IMR-90 (cell line): ENCODE measurements around the gene SPATA32. TPM values are rescaled to one million over a fixed set of nuclear protein-coding genes. Genes with fewer than 3 reads are reported as not detected.

Experiments used
- ATAC-seq: fragments of 200-7000 bp; cut with Tn5 transposase; 2 replicates; pipeline ENCODE4 v1.9.1; 2020; ENCODE audit warnings: low read depth, mild to moderate bottlenecking, moderate library complexity
- BruUV-seq: library from RNA; stranded (reverse); fragments of 400-500 nt; replicated peaks from 2 replicates; lab custom pipeline; 2021; lab: Mats Ljungman, UMichigan
- CTCF ChIA-PET: fragments of 300-600 bp; formaldehyde crosslinking; extraction: SDS; loops from one replicate; lab custom pipeline; 2021; ENCODE audit warnings: antibody characterized with exemption; lab: Yijun Ruan, JAX
- POLR2A ChIA-PET: fragments of 300-600 bp; sonication (Branson Sonifier 250); formaldehyde crosslinking; loops from one replicate; lab custom pipeline; 2022; ENCODE audit warnings: antibody characterized with exemption; ENCODE audit not compliant: unreplicated experiment; lab: Charles Lee
- DNase-seq: peaks from one replicate; pipeline ENCODE4 v3.0.0; 2013
- H2AFZ ChIP-seq: replicated peaks from 2 replicates; pipeline ENCODE3; 2013; ENCODE audit warnings: low read length, mild to moderate bottlenecking; ENCODE audit not compliant: poor library complexity
- H2AK5ac ChIP-seq: 2 replicates; pipeline ENCODE4 v1.6.1; 2013; ENCODE audit warnings: low read depth, low read length, inconsistent platforms
- H2AK9ac ChIP-seq: replicated peaks from 2 replicates; pipeline ENCODE3; 2013; ENCODE audit warnings: mild to moderate bottlenecking, low read depth, low read length, moderate library complexity; ENCODE audit not compliant: poor library complexity
- H2BK120ac ChIP-seq: 2 replicates; pipeline ENCODE4 v1.6.1; 2013; ENCODE audit warnings: low read depth, low read length, inconsistent platforms
- H2BK15ac ChIP-seq: 3 replicates; pipeline ENCODE4 v1.6.1; 2013; ENCODE audit warnings: low read depth, low read length, inconsistent platforms
- H2BK20ac ChIP-seq: 2 replicates; pipeline ENCODE4 v1.6.1; 2013; ENCODE audit warnings: low read depth, mild to moderate bottlenecking, inconsistent platforms, low read length, moderate library complexity
- H2BK5ac ChIP-seq: 2 replicates; pipeline ENCODE4 v1.6.1; 2013; ENCODE audit warnings: mild to moderate bottlenecking, low read depth, low read length, inconsistent platforms; ENCODE audit not compliant: poor library complexity, severe bottlenecking
- H3K14ac ChIP-seq: replicated peaks from 2 replicates; pipeline ENCODE4 v1.6.1; 2013; ENCODE audit warnings: low read depth, low read length, inconsistent platforms
- H3K18ac ChIP-seq: 2 replicates; pipeline ENCODE4 v1.6.1; 2013; ENCODE audit warnings: low read depth, low read length, control low read depth
- H3K23ac ChIP-seq: 2 replicates; pipeline ENCODE4 v1.6.1; 2013; ENCODE audit warnings: low read depth, low read length, inconsistent platforms
- H3K27ac ChIP-seq: 2 replicates; pipeline ENCODE4 v1.5.1; 2013; ENCODE audit warnings: mild to moderate bottlenecking, control low read depth, low read length; ENCODE audit not compliant: insufficient read depth
- H3K27me3 ChIP-seq: 2 replicates; pipeline ENCODE4 v1.6.1; 2013; ENCODE audit warnings: low read length; ENCODE audit not compliant: control insufficient read depth, insufficient read depth
- H3K36me3 ChIP-seq: 2 replicates; pipeline ENCODE4 v1.6.1; 2013; ENCODE audit warnings: low read length, mixed read lengths; ENCODE audit not compliant: control insufficient read depth, insufficient read depth
- H3K4ac ChIP-seq: 2 replicates; pipeline ENCODE4 v1.6.1; 2013; ENCODE audit warnings: low read depth, low read length, inconsistent platforms
- H3K4me1 ChIP-seq: 2 replicates; pipeline ENCODE4 v1.6.1; 2013; ENCODE audit warnings: low read length, mixed read lengths; ENCODE audit not compliant: control insufficient read depth, insufficient read depth
- H3K4me2 ChIP-seq: 2 replicates; pipeline ENCODE4 v1.6.1; 2013; ENCODE audit warnings: low read depth, mild to moderate bottlenecking, control low read depth, low read length, moderate library complexity
- H3K4me3 ChIP-seq: 2 replicates; pipeline ENCODE4 v1.5.1; 2013; ENCODE audit warnings: low read depth, mild to moderate bottlenecking, control low read depth, low read length, moderate library complexity; ENCODE audit not compliant: insufficient read depth
- H3K56ac ChIP-seq: 2 replicates; pipeline ENCODE4 v1.6.1; 2013; ENCODE audit warnings: low read length, inconsistent platforms; ENCODE audit not compliant: insufficient read depth; ENCODE audit errors: extremely low read depth
- H3K79me1 ChIP-seq, 2 experiments: 2 replicates each; pipeline ENCODE4 v1.6.1; 2013; ENCODE audit warnings: low read length in 2 of 2, inconsistent platforms in 1 of 2, low read depth in 1 of 2
- H3K9ac ChIP-seq: 2 replicates; pipeline ENCODE4 v1.6.1; 2013; ENCODE audit warnings: low read depth, low read length, control low read depth
- H3K9me1 ChIP-seq: 2 replicates; pipeline ENCODE4 v1.6.1; 2013; ENCODE audit warnings: low read length, inconsistent platforms; ENCODE audit not compliant: insufficient read depth
- H3K9me3 ChIP-seq: 2 replicates; pipeline ENCODE4 v1.6.1; 2013; ENCODE audit warnings: low read length; ENCODE audit not compliant: control insufficient read depth, insufficient read depth
- H4K20me1 ChIP-seq: 2 replicates; pipeline ENCODE4 v1.6.1; 2013; ENCODE audit warnings: low read length, inconsistent platforms; ENCODE audit not compliant: insufficient read depth
- H4K5ac ChIP-seq: 2 replicates; pipeline ENCODE4 v1.6.1; 2013; ENCODE audit warnings: mild to moderate bottlenecking, low read depth, low read length, control low read depth
- H4K8ac ChIP-seq, 2 experiments: 2 replicates each; pipeline ENCODE4 v1.6.1; 2013; ENCODE audit warnings: low read depth in 2 of 2, low read length in 2 of 2, control low read depth in 1 of 2, inconsistent platforms in 1 of 2
- H4K91ac ChIP-seq: 2 replicates; pipeline ENCODE4 v1.6.1; 2013; ENCODE audit warnings: low read depth, low read length, inconsistent platforms; ENCODE audit not compliant: insufficient read depth
- BHLHE40 ChIP-seq: fragments of 150-350 bp; IDR thresholded peaks from 2 replicates; pipeline ENCODE4 v1.6.1; 2016; ENCODE audit warnings: mild to moderate bottlenecking, low read depth, low read length
- WGBS, 2 experiments: methylation state at CpG; one replicate each; pipeline versions ENCODE4 v1.1.5 to v1.1.7; 2013; ENCODE audit warnings: missing lambda C conversion rate in 2 of 2; ENCODE audit not compliant: insufficient read length in 1 of 2; ENCODE audit errors: extremely low coverage in 2 of 2; 5-methylcytosine and 5-hydroxymethylcytosine counted together
- dilution Hi-C: fragments of 300-500 bp; cut with HindIII; formaldehyde crosslinking; loops from one replicate; pipeline ENCODE4 v1.14.3; 2018; ENCODE audit warnings: low sequenced_read_pairs; ENCODE audit not compliant: unreplicated experiment
- in situ Hi-C: fragments of 300-500 bp; cut with MboI; formaldehyde crosslinking; loops from 3 replicates; pipeline ENCODE4 v1.14.3; 2019; ENCODE audit warnings: low sequenced_read_pairs, inconsistent platforms, mixed read lengths
- intact Hi-C: fragments of 100-400 bp; cut with micrococcal nuclease; formaldehyde crosslinking; loops from 2 replicates; pipeline ENCODE4 v1.10.0; 2022
- polyA plus RNA-seq, 3 experiments: library from polyadenylated mRNA; depleted of rRNA; stranded (reverse); fragments of >200 nt; gene quantifications; 2 replicates each; pipeline ENCODE4 v1.2.3, GENCODE V29; 2012; ENCODE audit warnings: low replicate concordance in 1 of 3
- total RNA-seq: library from RNA; depleted of rRNA; stranded (reverse); fragments of >200 nt; gene quantifications from 2 replicates; pipeline ENCODE4 v1.2.3, GENCODE V29; 2012

Gene SPATA32
- total and polyA plus RNA-seq, 2 of the 4 experiments (the other 2 are of a cell fraction): 0.18 TPM; not detected in 1

DNA sequence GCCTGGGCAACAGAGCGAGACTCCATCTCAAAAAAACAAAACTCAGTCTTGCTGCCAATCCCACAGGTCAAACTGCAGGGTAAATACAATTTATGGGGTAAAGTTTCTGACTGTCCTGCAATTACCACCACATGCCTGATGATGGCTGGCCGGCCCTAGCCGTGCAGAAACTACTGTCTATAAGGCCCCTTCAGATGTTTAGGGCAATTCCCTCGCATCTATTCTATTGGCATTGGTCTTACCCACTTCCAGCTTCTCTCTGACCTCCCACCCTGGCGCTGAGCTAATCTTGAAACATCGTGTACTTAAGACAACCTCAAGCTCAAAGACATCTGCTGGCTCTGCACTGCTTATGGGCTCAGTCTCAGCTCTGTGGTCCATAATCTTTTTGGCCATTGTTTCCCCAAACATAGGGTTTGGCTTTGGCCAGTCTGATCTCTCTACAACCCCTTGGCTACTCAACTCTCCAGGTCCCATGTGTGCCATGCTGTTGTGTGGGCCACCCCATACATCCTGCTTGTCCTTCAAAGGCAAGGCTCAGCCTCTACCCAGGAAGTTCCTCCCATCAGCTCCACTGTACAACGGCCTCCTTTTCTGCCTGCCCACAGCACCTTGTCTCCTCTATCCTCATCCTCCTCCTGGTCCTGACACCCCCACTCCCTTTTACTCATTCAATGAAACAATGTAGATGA, 38.3 kb upstream of the SPATA32 start:
- H3K4me3 ChIP-seq: no peak overlapping the region
- no peak overlapping the region for H4K8ac ChIP-seq
- 83% methylated on average over 5 of the region's 7 CpGs; no CpG with 5 or more reads in 1 of the 2 experiments for WGBS, 2 experiments
- H3K56ac ChIP-seq: no peak overlapping the region
- dilution Hi-C loops (no loop called here), in situ Hi-C loops (no loop called here), intact Hi-C loops (no loop called here)
- peaks cover 48 to 79% of the 10 kb centered on the region in 2 experiments for H3K79me1 ChIP-seq
- ChIA-PET CTCF (no interaction called here), POLR2A (no interaction called here)
- H2AK5ac ChIP-seq: no peak overlapping the region
- no peak overlapping the region for H2BK15ac ChIP-seq
- TF ChIP-seq BHLHE40: no peak
- peaks cover 36% of the 10 kb centered on the region for H3K9me1 ChIP-seq
- no peak overlapping the region for H3K4me2 ChIP-seq
- no peak overlapping the region for H2AFZ ChIP-seq
- H3K27me3 ChIP-seq: no peaks in the 10 kb centered on the region
- BruUV-seq: no TSS peak
- H3K18ac ChIP-seq: no peak overlapping the region
- H2BK5ac ChIP-seq: no peak overlapping the region
- peaks cover 6% of the 10 kb centered on the region; the same call in 1 of the 2 replicates for H3K36me3 ChIP-seq
- H2BK120ac ChIP-seq: no peak overlapping the region
- peak overlapping the region; percentile 7; the same call in 1 of the 2 replicates for H3K4ac ChIP-seq
- H3K14ac ChIP-seq: no peak overlapping the region; the same call in 1 of the 2 replicates
- ATAC-seq (no peak), DNase-seq (no peak)
- no peak overlapping the region for H2BK20ac ChIP-seq
- no peak overlapping the region for H4K5ac ChIP-seq
- peak overlapping the region; percentile 74 for H2AK9ac ChIP-seq
- H4K91ac ChIP-seq: no peak overlapping the region
- no peak overlapping the region for H3K9ac ChIP-seq
- no peaks in the 10 kb centered on the region for H3K9me3 ChIP-seq
- H3K4me1 ChIP-seq: peaks cover 17% of the 10 kb centered on the region
- H3K23ac ChIP-seq: no peak overlapping the region; the same call in 1 of the 2 replicates
- no peak overlapping the region for H3K27ac ChIP-seq
- H4K20me1 ChIP-seq: peaks cover 50% of the 10 kb centered on the region
